Measurements from ENCODE around the gene TFAP2D. TPM values are rescaled to one million over a fixed set of nuclear protein-coding genes. Genes with fewer than 3 reads are reported as not detected.

The TFAP2D gene
- not detected for total RNA-seq

DNA sequence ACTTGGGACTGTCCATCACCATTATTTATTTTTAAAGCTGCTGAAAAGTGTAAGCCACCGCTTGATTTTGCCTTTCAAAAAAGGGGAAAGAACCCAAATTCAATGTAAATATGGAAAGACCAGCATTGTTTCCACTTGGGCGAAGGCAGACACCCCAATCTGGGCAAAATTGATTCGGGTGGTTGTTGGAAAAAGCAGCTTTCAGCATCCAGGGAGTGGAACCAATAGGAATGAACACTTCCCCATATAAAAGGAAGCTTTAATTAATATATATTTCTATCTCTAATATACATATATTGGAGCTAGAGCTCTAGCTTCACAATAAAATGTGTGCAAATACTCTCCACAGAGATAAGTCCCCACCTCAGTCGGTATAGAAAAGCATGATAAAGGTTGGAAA lies at the start of gene TFAP2D:
Gene TFAP2D (plus strand): TSS at position 301 of the 400 bp plus-strand sequence. CDS start 530 bp downstream, outside the sequence.
- no peak for ATAC-seq

DNA sequence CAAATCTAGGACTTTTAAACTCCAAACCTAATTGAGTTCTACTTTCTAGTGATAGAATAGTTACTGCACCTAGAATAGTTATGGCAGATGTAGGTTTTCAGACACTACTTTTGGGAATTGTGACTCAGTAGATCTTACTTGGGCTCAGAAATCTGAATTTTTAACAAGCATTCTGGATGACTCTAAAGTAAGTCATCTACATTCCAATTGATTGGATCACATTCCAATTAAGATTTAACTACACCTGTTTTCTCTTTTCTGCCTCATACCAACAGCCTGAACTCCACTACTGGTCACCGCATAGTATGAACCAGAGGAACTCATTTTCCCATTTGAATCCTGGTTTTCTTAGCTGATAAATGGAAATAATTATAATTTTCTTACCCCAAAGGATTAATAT lies 49.5 kb upstream of the TFAP2D start:
- ATAC-seq: no peak

DNA sequence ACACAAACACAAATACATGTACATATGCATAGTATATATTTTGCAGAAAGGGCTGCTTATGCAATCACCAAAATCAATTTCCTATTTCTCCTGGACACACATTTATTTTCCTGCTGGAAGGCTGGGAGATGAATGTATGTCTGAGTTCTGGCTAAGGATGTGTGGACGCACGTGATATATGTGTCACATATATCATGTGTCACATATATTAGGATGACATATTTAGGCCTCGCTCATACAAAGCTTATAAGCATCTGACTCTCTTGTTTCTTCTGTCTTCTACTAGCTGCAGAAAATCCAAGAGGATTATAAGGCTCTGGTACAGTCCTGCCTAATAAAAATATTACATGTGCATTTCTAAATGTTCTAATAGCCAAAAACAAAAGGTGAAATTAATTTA lies 47.2 kb upstream of the TFAP2D start:
- no peak for ATAC-seq

DNA sequence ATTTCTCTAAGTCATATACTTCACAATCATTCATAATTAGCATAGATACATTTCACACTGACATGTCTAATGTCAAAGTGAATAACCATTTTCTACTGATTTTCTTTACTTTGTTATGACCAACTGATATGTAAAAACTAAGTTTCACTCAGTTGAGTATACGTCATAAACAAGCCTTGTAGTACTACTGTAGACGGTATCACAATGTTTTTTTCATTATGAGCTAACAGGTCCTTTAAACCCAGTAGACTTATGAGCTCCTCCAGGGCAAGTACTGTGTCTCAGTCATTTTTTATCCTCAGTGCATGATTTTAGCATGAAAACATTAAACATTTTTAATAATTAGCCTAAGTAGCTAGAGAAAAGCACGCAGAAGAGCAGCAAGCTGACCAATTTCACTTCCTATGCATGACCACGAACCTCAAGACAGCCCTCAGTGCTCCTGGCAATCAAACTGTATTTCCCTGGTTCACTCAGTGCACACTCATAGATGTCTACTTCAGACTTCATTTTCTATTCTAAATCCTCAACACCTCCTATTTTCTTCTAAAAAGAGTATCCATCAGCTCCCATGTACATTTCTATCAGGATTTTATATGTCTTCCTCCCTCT lies 32.0 kb upstream of the TFAP2D start:
- no peak for ATAC-seq

DNA sequence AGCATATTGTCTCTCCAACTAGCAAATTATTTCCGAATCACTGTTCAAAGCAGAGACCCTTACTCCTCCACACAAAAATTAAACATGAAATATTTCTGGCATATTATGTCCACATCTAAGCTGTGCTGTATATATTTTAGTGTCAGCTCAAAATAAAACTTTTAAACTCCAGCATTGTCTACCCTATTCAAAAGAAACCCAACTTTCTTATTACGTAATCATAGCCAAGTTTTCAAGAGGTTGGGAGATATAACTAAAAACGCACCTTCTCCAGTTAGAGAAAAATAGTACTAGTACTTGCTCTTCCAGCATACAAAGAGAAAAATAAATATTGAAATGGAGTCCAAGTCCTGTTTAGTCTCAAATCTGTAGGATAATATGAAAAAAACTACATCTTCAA lies 24.1 kb upstream of the TFAP2D start:
- no peak for ATAC-seq

DNA sequence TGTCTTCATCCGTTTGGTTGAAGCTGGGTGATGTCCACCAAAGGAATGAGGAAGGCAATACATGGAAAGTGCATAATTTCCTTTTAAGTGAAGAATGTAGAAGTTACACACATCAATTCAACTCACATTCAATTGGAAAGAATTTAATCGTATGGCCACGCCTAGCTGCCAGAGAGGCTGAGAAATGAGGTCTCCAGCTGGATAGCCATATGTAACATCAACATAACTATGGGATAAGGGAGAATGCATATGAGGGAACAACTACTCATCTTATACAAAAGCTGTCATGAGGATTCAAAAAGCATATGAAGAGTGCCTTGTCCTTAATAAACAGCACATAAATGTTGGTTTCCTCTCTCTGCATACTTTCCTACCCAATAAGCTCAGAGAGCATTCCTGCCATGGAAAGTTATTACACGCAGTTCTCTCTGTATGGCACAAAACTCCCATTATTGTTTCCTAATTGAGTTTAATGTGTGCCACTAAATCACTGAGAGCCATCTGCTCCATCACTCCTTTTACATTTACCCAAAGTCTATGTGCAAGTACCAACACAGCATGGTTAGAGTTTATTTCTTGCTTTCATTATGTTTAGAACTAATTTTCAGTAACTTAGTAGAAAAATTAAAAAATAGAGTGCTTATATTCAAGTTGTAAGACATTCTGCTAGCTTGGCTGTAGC lies 21.4 kb upstream of the TFAP2D start:
- ATAC-seq: no peak

DNA sequence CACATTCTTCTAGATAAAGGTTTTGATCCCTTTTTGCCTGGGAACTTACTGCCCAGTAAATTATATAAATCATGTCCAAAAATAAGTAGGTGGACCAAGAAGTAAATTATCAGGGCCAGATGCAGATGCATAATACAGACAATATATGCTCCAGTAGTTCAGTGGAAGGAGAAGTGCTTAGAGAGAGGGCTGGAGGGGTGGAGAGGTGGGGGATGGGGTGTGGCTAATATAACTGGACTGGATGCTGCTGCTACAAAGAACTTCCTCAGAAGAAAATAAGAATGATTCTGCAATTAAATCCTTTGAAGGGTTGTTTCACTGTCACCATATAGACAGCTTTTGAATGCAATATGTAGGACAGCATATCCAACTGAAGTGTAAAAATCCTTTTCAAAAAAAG lies 14.8 kb upstream of the TFAP2D start:
- no peak for ATAC-seq

DNA sequence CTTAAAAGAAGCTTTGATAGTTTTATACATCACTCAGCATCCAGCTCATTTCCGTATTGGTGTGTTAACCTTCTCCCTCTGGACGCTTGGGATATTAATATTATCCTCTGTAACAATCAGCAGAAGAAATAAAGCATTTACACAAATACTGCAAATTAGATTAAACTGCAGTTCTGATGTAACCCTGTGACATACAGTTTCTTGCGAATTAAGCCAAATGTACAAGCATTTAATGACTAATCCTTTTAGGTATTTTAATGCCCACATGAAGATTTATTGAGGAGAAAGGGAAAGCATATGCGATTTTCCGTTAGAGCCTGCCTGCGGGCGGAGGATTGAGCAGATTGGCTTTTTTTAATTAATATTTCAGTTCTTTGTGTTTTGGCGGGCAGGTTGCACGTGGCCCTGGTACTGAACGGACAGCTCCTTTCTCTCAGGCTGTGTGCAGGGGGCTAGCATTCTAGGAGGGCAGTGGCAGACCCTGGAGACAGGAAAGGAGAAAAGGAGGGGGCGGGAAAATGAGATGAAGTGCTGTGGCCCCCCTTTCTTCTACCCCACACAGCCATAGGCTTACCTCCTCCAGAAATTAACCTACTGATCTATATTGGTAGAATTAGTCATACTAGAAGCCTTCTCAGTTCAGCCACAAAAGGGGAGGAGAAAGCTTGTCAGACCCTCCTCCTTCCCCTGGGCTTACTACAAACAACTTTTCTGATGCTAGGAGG lies 14.1 kb upstream of the TFAP2D start:
- no peak for ATAC-seq

DNA sequence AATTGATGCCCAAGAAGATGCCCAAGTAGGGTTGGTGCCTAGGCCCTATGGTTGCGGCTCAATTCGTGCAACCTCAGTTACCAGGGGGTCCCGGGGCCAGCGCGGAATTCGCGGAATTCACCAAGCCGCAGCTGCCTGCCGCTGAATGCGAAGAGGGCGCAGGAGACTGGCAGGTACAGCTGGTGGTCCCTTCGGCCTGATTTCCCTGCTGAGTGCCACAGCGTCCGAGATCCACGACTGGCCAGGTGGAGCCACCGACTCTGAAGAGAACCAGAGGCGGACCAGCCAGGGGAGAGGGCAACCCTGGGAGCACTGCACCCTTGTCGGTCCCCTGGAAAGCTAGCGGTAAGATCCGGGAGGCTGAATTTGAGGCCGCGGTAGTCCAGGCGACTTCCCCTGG lies 6.8 kb upstream of the TFAP2D start:
- no peak for ATAC-seq

DNA sequence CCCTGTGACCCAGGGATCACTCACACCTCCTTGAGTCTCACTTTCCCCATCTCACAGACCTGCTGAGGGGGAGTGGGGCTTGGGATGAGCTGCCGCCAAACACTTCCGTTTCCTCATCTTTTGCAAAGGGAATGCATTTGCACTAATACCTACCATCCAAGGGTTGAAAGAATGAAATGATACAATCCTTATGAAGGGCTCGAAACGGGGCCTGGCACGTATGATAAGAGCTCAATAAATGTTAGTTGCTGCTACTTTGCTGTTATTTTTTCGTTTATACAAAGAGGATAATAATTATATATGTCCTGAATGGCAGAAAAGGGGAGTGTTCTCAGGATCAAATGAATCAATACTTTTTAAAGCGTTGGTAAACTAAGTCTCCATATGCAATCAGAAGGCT lies 6.1 kb upstream of the TFAP2D start:
- no peak for ATAC-seq

DNA sequence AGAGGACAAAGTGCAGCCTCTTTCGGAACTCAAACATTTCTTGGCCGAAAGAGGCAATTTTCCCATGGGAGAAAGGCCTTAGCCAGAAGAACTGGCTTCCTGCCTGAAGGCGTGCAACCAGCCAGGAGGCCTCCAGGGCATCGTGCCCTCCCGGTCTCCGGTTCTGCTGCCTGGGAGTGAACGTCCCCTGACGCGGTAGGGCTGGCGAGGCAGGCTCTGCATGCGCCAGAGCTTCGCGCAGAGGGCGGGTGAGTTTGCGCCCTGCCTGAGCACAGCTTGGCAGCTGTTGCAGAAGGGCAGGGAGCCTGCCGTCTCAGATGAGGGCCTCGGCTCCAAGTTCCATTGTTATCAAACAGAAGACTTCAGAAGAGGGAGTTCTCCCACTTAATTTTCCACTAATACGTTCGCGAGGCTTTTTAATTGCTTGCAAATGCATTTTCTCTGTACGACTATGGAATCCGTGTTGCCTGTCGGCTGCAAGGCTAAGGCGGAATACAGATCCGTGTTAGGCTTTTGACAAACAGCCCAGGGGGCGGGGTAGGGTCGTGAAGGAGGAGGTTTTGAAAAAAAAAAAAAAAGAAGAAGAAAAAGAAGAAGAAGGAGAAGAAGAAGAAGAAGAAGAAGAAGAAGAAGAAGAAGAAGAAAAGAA lies 5.5 kb upstream of the TFAP2D start:
- no peak for ATAC-seq

DNA sequence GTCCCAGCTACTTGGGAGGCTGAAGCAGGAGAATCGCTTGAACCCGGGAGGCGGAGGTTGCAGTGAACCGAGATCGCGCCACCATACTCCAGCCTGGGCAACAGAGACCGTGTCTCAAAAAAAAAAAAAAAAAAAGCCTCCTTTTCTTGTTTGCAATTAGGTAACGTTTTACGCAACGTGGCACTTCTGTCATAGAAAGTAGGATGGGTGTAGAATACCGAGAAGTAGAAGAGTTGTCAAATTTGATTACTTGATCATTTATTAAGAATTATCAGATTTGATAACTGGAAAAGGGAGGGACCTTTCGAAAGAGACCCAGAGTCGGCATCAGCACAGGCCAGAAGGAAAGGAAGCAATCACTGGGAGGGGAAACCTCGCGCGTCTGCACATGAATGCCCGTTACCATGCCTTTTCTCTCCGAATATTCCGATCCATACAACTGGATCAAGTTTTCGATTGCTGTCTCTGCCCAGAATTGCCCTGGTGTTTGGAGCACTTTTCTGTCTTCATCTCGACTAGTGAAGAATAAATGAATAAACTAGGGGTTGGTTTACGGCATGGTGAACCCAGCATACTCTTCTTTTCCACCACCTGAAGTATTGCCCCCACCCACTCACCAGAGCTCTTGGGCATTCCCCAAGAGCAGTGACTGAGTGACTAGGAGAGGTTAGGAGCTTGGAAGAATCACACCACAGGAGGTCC lies 4.5 kb upstream of the TFAP2D start:
- no peak for ATAC-seq

DNA sequence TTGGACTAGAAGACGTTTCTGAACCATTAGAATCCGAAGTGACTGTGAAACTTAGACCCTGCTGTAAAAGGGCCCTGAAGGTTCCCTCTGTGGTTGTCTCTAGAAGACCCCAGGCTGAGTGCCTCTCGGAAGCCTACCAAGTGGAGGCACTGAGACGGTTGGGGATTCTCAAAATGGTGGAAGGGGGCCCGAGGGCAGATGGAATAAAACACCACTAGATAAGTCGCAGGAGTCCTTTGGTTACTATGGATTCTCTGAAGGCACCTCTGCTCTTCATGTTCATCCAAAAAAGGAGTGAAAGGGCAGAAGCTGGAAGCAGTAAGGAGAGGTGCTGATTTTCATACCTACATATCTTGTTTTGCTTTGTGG lies 4.0 kb upstream of the TFAP2D start:
- no peak for ATAC-seq

DNA sequence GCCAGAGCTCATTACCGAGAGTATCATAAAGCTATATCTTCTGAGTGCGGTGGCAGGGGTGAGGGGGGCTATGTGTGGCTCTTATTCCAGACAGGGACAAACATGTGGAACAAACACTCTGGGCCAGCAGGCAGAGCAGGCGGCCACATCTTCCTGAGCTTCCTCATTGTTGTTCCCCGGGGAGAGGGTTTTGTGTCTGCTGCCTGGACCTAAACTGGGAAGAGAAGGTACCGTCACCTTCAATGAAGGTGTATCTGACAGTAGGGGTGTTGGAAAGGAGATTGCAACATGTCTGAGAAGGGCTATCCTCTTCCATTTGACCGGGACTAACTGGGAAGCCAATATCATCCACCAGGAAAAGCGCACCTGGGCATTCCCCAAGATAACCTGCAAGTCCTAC lies 1.6 kb upstream of the TFAP2D start:
- ATAC-seq: no peak

DNA sequence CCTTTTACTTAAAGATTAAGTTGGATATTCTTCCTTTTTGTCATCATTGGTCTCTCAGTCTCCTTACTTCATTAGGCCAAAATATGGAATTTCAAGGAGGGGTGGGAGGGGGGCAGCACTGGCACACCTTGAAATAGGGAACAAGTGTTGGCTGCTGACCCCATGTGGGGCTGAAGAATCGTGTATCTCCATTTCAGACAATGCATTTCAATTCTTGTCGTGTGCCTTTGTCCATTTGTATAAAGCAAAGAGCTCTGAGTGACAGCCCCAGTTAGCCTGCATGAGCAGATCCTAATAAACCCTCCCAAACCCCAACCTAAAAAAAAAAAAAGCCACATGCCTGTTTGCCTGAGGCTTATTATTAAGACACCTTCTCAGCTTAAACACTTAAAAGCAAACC lies 1.0 kb upstream of the TFAP2D start:
- ATAC-seq: no peak

DNA sequence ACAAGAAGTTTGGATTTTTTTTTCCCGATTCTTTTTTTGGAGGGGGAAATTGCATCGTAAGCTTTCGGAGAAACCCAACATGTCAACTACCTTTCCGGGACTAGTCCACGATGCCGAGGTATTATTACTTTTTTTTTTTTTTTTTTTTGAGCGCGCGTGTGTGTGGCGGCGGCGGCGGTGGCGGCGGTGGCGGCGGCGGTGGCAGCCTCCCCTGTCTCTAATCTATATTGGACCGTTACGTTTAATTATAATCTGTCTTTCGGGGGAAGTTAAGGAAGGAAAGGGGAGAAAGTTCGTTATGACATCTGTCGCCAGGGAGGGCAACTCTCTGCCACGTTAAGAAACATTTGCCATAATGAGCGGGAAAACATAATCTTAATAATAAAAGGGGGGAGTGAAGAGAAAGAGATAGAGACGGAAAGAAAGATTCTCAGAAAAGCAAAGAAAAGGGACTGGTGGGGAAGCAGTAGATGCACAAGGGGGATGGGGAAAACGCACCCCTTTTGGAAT lies 706 bp downstream of the TFAP2D start:
- no peak for ATAC-seq

DNA sequence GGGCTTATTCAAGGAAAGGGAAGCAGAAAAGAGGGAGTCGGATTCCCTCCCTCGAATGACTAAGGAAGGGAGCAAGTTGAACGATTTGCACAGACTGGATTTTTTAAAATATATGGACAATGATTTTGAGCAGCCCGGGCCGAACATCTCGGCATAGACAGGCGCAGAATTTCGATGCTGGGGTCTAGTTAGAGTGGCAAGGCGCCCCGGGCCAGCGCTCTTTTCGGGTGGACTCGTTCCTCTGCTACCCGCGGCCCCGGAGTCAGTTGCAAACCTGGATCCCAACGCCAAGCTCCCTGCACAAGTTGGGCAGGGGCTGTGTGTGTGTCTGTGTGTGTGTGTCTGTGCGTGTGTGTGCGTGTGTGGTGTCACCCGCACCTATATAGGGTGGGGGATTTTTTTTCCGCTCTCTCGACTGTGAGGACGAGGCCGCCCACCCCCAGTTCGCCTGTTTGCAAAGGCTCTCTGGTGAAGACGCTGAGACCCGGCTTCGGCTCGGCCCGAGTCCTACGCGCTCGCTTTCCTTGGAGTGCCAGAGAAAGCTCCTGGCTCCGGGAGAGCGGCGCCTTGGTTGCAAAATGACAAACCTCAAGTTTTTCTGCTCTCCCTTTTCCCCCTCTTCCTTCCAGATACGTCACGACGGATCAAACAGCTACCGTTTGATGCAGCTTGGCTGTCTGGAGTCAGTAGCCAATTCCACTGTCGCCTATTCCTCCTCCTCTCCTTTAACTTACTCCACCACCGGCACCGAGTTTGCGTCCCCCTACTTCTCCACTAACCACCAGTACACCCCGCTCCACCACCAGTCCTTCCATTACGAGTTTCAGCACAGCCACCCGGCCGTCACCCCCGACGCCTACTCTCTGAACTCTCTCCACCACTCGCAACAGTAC lies 1.4 kb downstream of the TFAP2D start:
- no peak for ATAC-seq

DNA sequence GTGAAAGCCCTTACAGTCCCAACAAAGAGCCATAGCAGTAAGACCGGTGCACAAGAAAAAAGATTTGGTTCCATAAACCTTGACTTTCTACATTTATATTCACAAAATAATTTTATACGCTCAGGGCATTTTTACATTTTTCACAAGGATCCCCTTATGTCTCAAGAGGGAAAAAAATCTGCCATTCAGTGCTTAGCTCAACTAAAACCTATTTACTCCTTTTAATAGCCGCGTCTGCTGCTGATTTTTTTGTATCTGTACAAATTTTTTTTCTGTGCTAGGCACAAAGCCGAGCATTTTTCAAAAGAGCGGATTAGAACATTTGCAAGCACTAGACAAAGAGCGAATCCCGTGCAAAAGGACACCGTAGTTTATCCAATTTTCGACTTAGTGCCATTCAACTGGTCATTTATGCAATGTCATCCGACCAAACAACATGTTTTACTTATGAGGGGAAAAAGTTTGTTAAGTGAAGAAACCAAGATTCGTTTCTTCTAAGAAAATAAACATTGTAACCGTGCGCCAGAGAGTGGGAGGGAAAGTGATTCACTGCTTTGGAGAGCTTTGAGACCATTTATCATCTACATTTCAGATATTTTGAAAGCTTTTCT lies 3.7 kb downstream of the TFAP2D start:
- ATAC-seq: no peak

DNA sequence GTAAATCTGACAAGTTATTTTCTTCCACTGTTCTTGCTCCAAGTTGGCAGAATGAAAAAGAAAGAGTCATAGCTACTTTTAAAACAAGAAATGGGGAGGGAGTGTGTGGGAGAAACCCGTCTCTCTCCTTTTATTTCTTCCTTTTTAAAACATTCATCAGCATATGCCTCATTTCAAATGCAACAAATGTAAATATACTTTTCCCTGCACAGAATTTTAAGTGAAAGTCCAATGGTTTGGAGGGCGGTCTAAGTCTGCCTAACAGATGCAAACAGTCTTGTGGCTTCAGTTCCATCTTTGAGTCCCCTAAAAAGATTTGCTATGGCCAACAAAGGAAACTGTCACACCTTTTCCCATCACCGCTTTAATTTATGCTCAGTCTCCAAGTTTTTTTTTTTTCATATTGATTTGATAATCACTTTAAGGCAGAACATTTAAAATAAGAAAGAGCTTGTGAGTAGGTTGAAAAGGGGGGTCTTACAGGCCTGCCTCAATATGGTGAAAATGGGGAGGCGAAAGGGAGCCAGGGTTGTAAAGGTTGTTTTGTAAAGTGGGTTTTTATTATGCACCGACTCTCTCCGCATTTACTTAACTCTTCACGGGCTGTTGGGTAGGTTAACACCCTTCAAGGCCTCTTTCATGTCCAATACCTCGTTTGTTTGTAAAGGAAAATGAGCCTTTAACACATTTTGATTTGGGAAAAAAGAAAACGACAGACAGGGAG lies 4.6 kb downstream of the TFAP2D start:
- ATAC-seq: no peak

DNA sequence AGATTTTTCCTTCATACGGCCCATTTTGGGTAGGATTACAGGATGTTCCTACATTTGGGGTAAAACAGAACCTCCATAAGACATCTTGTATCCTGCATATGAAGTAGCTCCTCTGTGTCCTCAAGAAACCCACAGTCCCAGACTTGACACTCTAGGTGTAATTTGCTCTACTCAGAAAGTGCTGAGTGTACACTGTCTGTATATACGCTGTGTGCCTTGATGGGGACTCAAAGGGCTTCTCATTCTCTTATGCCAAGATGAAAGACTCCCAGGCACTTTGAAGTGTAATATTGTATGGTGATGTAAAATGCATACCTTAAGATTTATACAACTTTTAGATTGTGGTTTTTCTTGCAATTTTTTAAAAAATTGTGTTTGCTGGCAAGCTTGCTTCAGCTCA lies 5.2 kb downstream of the TFAP2D start:
- no peak for ATAC-seq

DNA sequence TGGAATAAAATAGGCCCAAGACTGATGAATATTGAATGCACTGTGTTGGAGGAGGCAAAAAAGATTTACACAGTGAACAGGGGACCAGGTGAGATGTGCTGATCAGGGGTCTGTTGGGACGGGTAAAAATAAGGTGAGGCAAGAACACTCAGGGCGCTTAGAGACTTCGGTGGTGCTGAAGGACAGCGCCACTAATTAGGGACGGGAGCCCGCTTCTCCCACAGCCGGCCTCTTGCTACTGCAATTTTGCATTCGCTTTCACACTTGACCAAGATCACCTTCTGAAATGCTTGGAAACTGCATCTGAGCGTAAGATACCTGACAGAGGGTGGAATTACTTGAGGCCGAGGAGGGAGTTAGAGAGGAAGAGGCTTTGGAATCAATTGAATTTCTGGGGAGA lies 7.3 kb downstream of the TFAP2D start:
- no peak for ATAC-seq
